Measurements from ENCODE around the gene PDZRN3. TPM values are rescaled to one million over a fixed set of nuclear protein-coding genes. Genes with fewer than 3 reads are reported as not detected.

PDZRN3 gene
- total RNA-seq, 4 donors from 2014 or later: 25.3 to 152 (median 45.4) TPM

DNA sequence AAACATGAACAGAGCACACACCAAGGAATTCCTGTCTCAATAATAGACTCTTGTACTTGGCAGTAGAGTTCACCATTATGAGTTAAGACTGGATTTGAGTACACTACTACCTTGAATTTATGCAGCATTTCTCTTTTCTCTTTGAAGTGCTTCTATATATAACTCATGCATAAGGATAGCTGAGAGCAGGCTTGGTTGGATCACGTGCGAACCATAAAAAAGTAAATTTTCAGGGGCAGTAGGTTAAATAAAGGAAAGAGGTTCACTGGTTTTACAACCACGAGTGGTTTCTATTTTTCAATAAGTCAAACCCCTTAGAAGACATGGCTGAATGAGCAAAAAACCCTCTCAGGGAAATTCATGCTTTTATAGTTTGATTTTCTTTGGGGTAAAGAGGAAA lies 28.6 kb upstream of the PDZRN3 start:
- TF ChIP-seq, protein P1, sequence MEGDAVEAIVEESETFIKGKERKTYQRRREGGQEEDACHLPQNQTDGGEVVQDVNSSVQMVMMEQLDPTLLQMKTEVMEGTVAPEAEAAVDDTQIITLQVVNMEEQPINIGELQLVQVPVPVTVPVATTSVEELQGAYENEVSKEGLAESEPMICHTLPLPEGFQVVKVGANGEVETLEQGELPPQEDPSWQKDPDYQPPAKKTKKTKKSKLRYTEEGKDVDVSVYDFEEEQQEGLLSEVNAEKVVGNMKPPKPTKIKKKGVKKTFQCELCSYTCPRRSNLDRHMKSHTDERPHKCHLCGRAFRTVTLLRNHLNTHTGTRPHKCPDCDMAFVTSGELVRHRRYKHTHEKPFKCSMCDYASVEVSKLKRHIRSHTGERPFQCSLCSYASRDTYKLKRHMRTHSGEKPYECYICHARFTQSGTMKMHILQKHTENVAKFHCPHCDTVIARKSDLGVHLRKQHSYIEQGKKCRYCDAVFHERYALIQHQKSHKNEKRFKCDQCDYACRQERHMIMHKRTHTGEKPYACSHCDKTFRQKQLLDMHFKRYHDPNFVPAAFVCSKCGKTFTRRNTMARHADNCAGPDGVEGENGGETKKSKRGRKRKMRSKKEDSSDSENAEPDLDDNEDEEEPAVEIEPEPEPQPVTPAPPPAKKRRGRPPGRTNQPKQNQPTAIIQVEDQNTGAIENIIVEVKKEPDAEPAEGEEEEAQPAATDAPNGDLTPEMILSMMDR (IDR thresholded peaks at IDR 0.05; ENCODE audit: low read depth): no peak

DNA sequence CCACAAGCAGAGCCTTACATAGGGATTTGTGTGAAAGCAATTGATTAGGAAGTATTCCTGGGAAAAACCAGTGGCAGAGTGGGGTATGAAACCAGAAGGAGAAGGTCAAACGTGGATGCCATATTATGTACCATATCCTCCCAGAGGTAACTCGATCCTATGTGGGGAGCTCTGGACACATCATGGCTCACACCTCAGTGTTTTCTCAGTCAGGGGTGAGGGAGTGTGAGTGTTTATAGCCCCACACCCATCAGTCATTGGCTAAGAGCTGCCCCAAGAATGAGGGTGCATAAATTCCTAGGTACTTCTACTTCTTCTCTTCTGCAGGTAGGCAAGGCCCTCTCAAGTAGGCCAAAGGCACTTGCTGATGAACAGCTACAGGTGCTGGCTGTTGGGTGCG lies 28.2 kb upstream of the PDZRN3 start:
- TF ChIP-seq, protein P1 (IDR thresholded peaks at IDR 0.05; ENCODE audit: low read depth): no peak

- TF ChIP-seq, protein P1 (IDR thresholded peaks at IDR 0.05; ENCODE audit: low read depth): no peak
These were observed 12.3 kb upstream of the PDZRN3 start for GRCh38 chr3:73637042-73637441.

DNA sequence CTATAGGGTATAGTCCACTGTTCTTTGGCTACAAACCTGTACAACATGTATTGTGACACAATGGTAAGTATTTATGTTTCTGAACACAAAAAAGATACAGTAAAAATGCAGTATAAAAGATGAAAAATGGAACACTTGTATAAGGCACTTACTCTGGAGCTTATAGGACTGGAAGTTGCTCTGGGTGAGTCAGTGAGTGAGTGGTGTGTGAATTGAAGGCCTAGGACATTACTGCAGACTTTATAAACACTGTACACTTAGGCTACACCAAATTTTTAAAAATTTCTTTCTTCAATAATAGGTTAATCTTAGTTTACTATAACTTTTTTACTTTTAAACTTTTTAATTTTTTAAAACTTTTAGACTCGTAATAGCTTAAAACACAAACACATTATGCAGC lies 10.5 kb upstream of the PDZRN3 start:
- TF ChIP-seq, protein P1 (IDR thresholded peaks at IDR 0.05; ENCODE audit: low read depth): no peak

DNA sequence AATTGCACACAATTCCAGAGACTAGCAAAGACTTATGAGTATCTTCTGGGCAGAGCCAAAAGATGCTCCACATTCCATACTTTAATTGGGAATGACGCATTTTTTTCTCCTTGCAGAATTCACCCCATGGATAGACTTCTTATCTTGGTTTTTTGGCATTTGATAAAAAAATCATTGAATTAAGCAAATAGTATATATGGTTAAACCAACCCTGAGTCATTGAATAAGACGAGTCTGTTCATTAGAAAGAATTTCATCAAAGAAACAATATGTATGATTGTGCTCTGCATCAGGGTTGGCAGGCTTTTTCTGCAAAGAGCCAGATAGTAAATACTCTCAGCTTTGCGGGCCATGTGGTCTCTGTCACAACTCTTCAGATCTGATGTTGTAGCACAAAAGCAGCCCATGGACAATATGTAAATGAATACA lies 9.2 kb upstream of the PDZRN3 start:
- TF ChIP-seq, protein P1 (IDR thresholded peaks at IDR 0.05; ENCODE audit: low read depth): no peak

DNA sequence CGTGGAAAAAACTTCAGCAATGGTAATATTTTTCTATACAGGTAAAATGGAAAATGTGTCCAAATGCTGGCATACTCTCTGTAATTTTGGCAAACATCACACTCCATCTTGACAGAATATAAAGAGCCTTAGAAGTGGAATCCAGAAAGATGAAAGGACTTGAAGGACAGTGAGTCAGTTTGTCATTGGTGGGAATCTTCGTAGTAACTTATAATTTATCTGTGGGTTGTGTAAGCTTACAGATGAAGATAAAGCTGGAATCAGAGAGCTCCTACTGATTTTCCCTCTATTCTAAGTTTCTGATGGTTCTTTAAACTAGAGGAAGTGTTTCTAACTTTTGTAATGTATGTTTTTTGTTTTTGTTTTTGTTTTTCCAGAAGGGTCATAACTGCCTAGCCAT lies 8.7 kb upstream of the PDZRN3 start:
- TF ChIP-seq, protein P1 (IDR thresholded peaks at IDR 0.05; ENCODE audit: low read depth): no peak

- TF ChIP-seq, protein P1 (IDR thresholded peaks at IDR 0.05; ENCODE audit: low read depth): no peak
These were observed 1.4 kb upstream of the PDZRN3 start for GRCh38 chr3:73626106-73626505.
